Stimulated activated CD8-positive, alpha-beta memory T cell treated with anti-CD3 and anti-CD28 coated beads, Interleukin-12 subunit alpha, Interleukin-12 subunit beta, amount 100 ng/mL, for 24 hours (primary cell): ENCODE results near the gene RALB.
"Not testable (repeated sequence)": the region's sequence is repeated elsewhere in the genome, so short reads cannot be mapped to it uniquely, and the experiment has no call there.

ENCODE experiments used
- DNase-seq: peaks from one replicate; pipeline ENCODE4 v3.0.0-alpha.2; 2020; ENCODE audit errors: extremely low read depth

RALB gene

DNA sequence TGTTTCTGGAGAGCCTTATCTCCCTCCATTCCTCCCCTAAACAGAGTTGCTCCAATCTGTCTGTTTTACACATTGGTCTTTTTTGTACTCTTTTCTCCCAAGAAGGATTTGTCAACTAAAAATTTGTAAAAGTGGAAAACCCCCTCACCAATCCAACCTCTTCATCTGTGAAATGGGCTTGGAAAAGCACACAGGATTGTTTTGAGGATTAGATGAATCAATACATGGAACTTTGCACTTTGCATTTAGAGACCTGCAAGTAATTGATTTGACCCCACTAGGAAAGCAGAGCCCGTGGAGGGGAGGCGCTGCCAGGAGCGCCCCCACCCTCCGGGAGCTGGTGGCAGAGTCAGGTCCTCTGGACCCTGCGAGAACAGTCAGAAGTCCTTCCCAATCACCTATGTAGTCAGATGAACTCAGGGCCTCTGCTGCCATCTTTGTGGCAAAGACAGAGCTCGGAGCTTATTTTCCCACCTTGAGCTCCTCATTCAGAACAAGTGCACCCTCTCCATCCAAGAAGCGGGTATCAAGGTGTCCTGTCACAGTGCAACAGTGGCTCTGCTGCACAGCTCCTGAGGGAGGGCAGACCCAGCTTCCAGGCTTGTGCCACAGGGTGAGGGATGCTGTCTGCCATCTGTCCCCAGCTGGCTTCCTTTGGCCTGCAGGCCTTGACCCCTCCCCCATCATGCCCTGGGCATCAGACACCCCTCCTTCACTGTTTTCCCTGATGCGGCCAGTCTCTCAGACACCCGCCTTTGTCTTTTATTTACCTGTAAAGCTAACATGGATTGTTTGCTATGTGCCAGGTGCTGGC, 27.7 kb upstream of the RALB start:
- DNase-seq = no peak

DNA sequence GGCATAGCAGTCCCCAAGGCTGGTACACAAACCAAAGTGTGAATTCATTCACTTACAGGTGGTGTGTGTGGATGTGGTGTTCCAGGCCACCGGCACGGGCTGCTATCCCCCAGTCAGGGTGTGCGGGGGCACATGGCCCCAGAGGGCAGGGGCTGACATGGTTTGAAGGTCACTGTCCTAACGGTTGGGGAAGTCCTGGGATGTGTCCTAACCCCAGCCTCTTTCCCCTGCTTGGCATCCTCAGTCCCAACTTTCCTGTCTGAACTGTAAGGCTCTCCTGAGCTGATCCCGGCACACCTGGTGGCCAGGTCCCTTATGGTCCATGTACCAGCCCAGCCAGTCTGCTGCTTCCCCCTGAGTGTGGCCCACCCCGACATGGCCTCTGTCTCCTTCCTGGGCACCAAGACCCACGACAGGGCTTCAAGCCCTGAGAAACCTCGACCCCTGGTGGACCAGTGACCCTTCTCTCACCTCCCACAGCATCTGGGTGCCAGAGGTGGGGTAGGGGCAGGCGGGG, 27.0 kb upstream of the RALB start:
- no peak for DNase-seq

DNA sequence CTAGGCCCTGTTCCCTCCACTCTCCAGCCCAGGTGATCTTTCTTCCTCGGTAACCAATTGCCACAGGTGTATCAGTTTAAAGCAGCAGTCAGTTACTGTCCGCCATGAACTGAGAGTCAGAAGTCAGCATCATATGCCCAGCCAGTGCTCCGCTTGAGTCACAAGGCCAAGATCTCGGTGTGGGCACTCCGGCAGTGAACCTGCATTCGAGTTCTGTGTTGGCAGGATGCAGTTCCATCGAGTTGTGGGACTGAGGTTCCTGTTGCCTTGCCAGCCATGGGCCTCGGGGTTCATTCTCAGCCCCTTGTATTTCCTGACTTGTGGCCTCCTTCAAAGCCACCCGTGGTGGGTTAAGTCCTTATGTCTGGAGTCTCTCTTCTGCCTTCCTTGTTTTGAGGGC, 26.3 kb upstream of the RALB start:
- DNase-seq = no peak

DNA sequence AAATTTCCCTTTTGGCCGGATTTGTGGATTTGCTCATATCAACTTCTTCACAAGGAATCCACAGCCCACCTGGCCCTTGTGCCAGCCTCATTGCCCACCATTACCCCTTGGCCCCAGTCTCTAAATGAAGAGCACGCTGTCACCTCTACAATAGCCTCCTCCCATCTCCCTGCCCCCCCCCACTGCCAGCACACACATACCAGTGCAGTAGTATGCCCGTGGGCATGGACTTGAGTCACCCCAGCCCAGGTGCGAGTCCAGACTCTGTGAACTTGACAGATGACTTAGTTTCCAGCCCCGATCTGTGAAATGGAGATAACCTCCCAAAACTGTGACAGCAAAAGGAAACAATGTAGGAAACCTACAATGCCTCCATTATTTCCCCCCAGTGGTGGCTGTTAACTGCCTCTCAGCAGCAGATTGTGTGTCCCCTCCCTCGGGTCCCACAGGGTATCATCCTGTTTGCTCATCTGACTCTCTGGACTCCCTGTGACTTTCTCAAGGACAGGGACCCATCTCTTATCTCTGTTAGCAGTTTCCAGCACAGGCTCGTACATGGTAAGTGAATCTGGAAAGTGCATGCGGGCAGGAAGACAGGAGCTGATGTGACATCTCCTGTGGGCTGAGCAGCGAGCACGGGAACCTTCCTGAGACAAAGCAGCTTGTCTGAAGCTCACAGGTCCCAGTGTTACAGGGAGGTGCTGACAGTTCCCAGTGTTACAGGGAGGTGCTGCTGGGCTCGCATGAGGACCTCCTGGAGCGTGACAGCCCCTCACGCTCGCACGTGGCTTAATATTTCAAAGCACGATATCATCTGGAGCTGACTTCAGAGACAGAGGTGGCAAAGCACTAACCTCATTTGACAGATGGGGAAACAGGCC, 25.3 kb upstream of the RALB start:
- DNase-seq = no peak

DNA sequence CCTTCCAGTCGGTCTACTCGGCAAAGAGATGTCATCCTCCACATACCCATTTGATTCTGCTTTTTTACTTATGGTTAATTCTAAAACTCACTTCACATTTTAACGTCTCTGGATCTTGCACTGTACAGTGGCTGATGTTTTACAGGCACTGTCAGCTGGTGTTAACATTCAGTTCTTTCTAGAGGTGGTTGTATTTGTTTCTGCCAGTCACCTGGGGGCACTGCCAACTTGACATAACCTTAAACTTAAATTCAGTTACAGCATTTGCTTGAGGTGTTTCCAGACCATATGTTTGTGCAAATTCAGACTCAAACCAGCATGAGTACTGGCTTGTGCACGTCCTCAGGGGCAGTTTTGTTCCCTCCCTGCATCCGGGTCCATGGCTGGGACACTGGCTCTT, 24.1 kb upstream of the RALB start:
- no peak for DNase-seq

DNA sequence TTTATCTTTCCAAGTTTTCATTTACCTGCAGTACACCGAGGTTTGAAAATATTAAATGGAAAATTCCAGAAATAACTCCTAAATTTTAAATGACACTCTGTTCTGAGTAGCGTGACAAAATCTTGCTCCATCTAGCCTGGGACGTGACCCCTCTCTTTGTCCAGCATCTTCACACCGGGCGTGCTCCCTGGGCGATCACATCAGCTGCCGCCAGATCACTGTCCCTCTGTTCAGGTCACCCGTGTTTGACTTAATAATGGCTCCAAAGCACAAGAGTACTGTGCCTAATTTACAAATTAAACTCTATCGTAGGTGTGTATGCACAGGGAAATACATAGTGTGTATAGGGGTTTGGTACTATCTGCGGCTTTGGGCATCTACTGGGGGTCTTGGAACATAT, 23.3 kb upstream of the RALB start:
- DNase-seq = no peak

DNA sequence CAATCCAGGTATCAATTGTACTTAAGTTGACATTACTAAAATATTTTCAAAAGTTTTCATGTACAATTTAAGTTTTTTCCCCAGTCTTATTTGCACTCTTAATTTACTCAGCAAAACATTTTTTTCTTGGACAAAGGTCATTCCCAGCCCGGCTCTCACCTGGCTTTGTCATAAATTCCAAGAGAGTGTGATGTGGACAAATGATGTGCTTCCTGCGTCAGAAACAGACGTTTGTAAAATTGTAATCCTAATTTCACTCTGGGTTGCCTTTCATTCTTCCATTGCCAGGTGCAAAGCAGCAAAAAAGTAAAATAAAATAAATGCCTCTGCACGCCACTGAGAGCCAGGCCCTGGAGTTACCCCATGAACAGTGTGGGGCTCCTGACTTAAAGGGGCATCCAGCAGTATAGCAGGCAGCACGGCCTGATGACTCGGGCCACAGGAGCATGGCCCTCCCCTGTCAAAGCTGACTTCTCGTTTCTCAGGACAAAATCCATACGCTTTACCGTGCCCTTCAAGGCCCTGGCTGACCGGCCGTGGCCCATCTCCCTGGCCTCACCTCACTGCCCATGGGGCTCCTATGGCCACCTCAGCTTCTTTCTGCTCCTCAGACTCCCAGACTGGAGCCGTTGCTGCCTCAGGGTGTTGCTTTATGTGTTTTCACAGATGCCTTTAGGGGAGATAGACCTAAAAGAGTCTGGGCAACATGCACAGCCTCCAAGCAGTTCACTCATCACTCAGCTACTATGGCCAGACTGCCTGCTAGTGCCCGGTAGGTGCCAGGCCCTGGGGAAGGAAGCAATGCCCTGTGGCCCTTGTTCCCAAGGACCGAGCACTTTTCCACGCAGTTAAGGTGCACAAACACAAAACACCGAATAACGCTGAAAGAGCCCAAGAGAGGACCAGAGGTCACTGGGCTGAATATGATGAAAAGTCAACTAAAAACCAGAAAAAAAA, 21.9 kb upstream of the RALB start:
- no peak for DNase-seq

DNA sequence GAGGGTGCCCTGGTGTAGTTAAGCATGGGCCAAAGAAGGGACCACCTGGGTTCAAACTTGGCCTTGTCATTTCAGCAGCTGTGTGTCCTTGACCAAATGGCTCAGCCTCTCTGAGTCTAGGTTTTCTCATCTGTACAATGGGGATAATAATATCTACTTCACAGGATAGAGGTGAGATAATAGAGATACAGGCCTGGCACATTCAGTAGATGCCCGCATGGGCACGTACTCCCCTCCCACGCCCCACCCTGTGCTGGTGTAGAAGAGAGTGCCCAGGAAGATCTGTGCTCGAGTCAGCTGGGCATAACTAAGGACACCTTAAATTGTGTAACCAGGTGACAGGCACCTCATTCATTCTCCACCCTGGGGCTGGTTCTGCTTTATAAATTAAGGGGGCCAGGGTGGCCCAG, 21.1 kb upstream of the RALB start:
- peak; percentile 17 for DNase-seq

DNA sequence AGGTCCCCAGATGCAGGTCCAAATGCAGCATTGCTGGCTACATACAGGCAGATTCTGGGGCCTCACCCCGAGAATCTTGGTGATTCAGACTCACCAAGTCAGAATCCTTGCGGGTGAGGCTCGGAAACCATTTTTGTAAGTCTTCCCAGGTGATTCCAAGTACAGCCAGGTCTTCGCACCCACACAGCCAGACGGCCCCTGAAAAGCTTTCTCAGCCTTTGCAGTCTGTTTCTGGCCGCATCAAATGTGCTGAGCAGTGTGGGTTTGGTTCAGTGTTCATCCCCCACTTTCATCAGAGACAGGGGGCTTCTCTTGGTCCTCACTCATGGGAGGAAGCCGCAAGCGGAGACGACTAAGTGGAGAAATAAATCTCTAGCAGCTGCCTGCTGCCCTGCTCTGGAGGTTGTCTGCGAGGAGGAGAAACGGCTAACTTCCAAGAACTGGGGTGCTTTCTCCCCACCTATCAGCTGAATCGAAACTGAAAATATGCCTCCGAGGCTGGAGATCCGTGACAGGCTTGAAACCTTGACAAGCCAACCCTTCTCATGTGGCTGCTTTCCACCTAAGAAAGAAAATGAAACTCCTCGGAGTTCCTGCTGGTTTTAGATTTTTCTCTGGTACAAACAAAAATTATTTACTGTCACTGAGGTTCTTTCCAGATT, 20.5 kb upstream of the RALB start:
- peak; percentile 36 for DNase-seq

DNA sequence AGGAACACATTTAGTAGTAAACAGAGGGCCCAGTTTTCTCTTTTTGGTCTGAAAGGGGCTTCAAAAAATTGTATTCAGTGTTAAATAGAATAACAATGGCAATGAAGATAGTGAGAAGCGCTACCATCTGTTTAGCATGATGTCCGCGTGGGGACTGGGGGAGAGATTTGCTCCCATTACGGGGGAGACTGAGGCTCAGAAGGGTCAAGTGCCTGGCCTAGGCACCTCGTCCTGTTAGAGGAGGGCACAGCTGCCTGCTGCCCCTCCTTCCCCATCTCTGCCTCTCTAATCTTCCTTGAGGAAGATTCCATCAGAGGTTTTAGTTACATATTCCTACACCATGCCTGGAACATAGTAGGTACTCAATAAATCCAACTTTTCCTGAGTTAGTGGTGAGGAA, 19.4 kb upstream of the RALB start:
- DNase-seq = no peak

DNA sequence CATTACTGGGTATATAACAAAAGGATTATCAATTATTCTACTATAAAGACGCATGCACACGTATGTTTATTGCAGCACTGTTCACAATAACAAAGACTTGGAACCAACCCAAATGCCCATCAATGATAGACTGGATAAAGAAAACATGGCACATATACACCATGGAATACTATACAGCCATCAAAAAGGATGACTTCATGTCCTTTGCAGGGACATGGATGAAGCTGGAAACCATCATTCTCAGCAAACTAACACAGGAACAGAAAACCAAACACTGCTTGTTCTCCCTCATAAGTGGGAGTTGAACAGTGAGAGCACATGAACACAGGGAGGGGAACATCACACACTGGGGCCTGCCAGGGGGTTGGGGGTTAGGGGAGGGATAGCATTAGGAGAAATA, 17.5 kb upstream of the RALB start:
- not testable (repeated sequence) for DNase-seq

DNA sequence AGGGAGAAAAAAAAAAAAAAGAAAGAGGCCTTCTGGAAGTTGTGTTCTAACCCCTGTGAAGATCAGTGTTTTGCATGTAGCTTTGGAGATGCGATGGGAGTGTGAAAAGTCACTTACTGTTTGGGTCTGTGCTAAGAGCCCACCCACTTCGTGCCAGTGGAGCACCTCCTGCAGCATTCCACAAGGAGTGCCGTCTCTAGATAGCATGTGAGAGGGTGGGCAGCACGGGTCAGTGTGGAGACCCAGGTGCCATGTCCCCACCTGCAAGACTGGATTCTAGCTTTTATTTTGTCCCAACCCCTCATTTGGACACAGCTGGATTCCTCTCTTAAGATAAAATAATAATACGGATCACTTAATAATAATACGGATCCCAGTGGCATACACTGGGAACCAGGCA, 17.0 kb upstream of the RALB start:
- DNase-seq = no peak

DNA sequence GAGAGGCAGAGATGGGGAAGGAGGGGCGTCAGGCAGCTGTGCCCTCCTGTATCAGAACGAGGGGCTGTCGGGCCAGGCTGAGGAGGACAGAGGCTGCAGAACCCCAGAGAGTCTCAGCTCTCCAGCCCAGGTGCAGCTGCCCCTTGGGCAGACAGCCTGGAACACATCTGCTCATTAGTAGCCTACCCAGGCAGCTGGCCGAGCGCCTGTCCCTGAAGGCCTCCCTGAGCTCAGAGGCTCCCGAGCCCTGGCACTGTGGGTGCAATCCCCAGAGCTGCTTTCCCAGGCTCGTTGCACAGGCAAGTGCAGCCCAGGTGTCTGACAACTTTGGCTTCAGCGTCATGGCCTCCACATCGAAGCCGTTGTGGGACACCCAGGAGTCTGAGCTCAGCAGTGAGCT, 16.3 kb upstream of the RALB start:
- no peak for DNase-seq

DNA sequence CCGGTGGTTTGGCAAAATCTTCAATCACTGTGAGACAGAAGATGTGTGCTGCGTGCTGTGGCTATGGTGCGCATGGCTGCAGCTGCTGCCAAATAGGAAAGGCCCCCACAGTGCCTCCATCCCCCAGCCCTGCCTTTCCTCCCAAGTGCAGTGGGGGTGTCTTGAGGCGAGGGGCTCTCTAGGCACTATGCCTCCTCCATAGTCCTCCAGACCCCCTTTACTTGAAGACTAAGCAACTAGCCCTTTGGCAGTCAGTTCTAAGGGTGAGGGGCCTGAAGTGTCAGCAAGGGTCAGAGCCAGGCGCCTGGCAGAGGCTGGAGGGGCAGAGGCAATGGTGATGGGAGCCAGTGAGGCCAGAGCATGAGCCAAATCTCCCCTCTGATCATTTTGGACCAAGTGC, 15.9 kb upstream of the RALB start:
- no peak for DNase-seq

DNA sequence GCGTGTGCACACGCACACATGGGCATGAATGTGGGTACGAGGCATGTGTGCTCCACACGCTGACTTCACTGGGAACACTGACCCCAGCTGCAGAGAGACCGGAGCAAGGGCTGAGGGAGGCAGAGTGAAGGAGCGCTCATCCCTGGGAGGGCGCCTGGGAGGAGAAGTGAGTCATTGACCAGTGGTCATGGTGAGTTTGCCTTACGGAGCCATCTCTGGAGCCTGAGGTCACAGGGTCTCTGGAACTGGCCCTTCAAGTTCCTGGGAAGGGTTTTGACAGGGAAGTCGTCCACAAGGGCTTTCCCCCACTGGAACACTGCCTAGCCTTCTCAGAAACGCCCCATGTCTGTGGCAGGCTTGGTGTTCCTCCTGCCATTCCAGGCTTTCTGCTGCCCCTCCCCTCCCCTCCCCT, 15.2 kb upstream of the RALB start:
- DNase-seq = no peak

DNA sequence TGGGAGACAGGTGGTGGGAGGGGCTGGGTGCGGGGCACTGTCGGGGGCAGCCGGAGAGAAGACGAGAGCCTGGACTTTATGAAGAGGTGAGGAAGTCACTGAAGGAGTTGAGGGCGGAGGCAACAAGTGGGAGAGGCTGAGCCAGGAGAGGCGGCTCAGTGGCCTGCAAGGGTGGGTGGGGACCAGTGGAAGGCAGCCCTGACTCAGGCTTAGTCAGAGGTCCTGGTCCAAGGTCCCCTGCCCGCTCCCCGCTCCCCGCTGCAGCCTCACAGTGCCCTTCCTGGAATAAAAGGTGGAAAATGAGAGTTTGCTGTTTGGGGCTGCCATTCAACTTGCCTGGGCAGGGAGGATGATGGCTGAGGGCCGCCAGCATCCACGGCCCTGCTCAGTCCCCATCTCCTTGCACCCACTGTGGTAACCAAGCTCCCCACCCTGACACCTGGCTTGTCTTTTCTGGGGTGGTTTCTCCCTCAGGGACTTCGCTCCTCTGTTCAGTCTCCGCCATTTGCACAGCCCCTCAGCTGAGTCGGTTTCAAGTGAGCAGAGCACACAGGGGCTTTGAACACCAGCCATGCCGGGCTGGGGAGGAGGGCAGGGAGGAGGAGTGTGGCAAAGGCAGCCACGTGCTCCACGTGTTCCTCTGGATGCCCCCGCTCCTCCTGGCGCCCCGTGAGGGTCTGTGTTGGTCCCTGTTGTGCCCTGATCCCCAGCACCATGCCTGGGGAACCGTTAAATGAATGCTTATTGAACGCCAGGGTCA, 13.7 kb upstream of the RALB start:
- no peak for DNase-seq

DNA sequence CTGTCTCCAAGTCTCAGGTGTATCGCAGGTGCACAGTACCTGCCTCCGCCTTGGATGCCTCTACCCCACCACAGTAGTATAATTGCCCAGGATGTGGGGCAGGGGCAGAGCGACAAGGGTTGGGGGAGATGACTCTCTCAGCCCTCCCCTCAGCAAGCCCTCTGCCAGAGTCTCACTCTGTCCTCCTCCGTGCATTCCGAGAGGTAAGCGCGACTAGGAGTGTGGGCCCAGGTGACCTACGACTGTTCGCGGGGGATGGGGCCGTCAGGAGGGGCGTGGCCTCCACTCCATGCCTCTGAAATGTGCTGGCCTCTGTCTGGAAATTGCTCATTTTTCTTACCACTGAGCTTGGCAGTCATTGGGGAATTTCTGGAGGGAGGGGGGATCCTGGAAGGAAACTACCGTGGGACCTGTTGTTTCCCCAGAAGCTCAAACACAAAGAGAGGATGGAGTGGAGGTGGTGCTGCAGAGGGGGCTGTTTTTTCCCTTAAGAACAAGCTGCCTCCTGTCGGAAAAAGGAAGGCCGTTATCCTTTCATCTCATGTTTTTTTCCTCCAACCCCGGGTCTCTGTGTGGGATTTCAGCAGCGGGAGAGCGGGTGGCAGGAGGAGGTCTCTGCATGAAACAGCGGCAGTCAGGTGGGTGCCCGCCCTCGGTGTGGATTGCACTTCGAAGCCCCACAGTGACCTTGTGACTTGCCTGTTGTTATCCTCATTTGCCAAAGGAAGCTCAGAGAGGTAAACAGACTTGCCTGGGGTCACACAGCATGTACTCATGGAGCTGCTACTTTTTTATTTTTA, 13.0 kb upstream of the RALB start:
- DNase-seq = no peak

DNA sequence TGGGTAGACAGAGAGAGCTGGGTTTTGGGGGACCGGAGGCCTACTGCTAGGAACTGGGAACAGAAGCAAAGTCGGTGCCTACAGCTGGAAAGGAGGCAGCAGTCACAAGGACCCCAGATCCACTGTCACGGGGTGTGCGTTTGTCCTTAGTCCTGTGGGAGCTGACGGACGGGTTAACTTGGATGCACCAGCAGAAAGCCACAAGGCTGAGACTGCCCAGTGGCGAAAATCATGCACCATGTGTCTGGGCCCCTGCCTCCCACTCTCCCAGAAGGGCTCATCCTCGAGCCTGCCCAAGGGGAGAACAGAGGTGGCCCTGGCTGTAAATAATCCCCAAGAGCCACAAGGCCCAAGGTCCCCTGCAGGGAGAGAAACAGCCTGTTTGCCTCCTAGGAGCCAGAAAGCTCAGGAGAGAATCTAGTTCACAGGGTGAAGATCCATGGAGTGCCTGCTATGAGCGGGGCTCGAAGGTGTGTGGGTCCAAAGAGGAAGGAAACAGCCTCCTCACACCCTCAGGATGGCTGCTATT, 11.7 kb upstream of the RALB start:
- DNase-seq = no peak

DNA sequence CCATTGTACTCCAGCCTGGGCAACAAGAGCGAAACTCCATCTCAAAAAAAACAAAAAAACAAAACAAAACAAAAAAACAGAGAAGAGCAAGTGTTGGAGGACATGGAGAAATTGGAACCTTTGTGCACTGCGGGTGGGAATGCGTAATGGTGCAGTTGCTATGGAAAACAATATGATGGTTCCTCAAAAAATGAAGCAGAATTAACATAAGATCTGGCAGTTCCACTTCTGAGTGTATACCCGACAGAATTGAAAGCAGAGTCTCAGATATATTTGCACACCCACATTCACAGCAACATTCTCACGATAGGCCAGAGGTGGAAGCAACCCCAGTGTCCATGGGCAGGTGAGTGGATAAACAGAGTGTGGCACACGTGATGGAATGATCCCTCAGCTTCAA, 11.0 kb upstream of the RALB start:
- DNase-seq = no peak
